ENCODE measurements around the gene ZMIZ2. TPM values are rescaled to one million over a fixed set of nuclear protein-coding genes. Genes with fewer than 3 reads are reported as not detected.
"Not testable (repeated sequence)": the region's sequence is repeated elsewhere in the genome, so short reads cannot be mapped to it uniquely, and the experiment has no call there.

ZMIZ2 gene
- total RNA-seq, 2 experiments from 2014 or later, result 77.8 to 80.7 TPM

GRCh38 chr7:44732971-44733370 is 15.7 kb upstream of the ZMIZ2 start:
- POLR2A ChIA-PET; H3K9me3 Mint-ChIP-seq (ENCODE audit: insufficient read depth); H3K36me3 Mint-ChIP-seq (ENCODE audit: low read depth); DNase-seq; H3K27ac Mint-ChIP-seq; H3K4me3 Mint-ChIP-seq; ATAC-seq; H3K27me3 Mint-ChIP-seq (ENCODE audit: low read depth): not testable (repeated sequence)
- CTCF ChIA-PET, result interaction anchor here (0.6 kb wide), 1 partner anchor 103 kb away, joined by 3 read pairs; no protein-coding TSS in a partner anchor
- H3K4me1 Mint-ChIP-seq (ENCODE audit: low read depth), result peaks cover 12% of the 10 kb centered on the region

GRCh38 chr7:44733708-44734481 is 14.8 kb upstream of the ZMIZ2 start:
- H3K27ac Mint-ChIP-seq, result no peak overlapping the region
- DNase-seq (no peak), ATAC-seq (no peak)
- no peaks in the 10 kb centered on the region for H3K36me3 Mint-ChIP-seq (ENCODE audit: low read depth)
- CTCF ChIA-PET, result interaction anchor here (1.5 to 1.9 kb wide), 2 partner anchors 16 to 199 kb away, joined by 3 to 6 read pairs; no protein-coding TSS in a partner anchor
- H3K4me1 Mint-ChIP-seq (ENCODE audit: low read depth), result peaks cover 12% of the 10 kb centered on the region
- no peaks in the 10 kb centered on the region for H3K27me3 Mint-ChIP-seq (ENCODE audit: low read depth)
- no peaks in the 10 kb centered on the region for H3K9me3 Mint-ChIP-seq (ENCODE audit: insufficient read depth)
- POLR2A ChIA-PET, result no interaction called here
- H3K4me3 Mint-ChIP-seq, result no peak overlapping the region

- Mint-ChIP-seq H3K27me3 (ENCODE audit: low read depth) (no peaks in the 10 kb centered on the region), H3K4me3 (no peak overlapping the region), H3K9me3 (ENCODE audit: insufficient read depth) (no peaks in the 10 kb centered on the region), H3K27ac (no peak overlapping the region), H3K36me3 (ENCODE audit: low read depth) (no peaks in the 10 kb centered on the region), H3K4me1 (ENCODE audit: low read depth) (peaks cover 12% of the 10 kb centered on the region)
- ChIA-PET POLR2A (interaction anchor here (1.1 kb wide), 1 partner anchor 14 kb away, joined by 3 read pairs; no protein-coding TSS in a partner anchor), CTCF (interaction anchor here (1.0 to 1.9 kb wide), 3 partner anchors 9 to 201 kb away, joined by 3 to 6 read pairs (median 4); no protein-coding TSS in a partner anchor)
- ATAC-seq (peak; percentile 52), DNase-seq (peak; percentile 43)
Observed at GRCh38 chr7:44735403-44736165, 13.1 kb upstream of the ZMIZ2 start.

GRCh38 chr7:44736896-44737295 is 11.8 kb upstream of the ZMIZ2 start:
- H3K27ac Mint-ChIP-seq, result no peak overlapping the region
- DNase-seq, result no peak
- no peak for ATAC-seq
- ChIA-PET CTCF (no interaction called here), POLR2A (interaction anchor here (0.8 kb wide), 1 partner anchor 107 kb away, joined by 3 read pairs; no protein-coding TSS in a partner anchor)
- no peak overlapping the region for H3K4me3 Mint-ChIP-seq
- H3K36me3 Mint-ChIP-seq (ENCODE audit: low read depth), result no peaks in the 10 kb centered on the region
- no peaks in the 10 kb centered on the region for H3K9me3 Mint-ChIP-seq (ENCODE audit: insufficient read depth)
- no peaks in the 10 kb centered on the region for H3K27me3 Mint-ChIP-seq (ENCODE audit: low read depth)
- H3K4me1 Mint-ChIP-seq (ENCODE audit: low read depth), result peaks cover 12% of the 10 kb centered on the region

- H3K4me3 Mint-ChIP-seq, result no peak overlapping the region
- no peaks in the 10 kb centered on the region for H3K9me3 Mint-ChIP-seq (ENCODE audit: insufficient read depth)
- peaks cover 18% of the 10 kb centered on the region for H3K4me1 Mint-ChIP-seq (ENCODE audit: low read depth)
- ATAC-seq (no peak), DNase-seq (no peak)
- no peak overlapping the region for H3K27ac Mint-ChIP-seq
- H3K27me3 Mint-ChIP-seq (ENCODE audit: low read depth), result no peaks in the 10 kb centered on the region
- H3K36me3 Mint-ChIP-seq (ENCODE audit: low read depth), result no peaks in the 10 kb centered on the region
- CTCF ChIA-PET, result no interaction called here
- POLR2A ChIA-PET, result no interaction called here
Observed at GRCh38 chr7:44738051-44738723, 10.5 kb upstream of the ZMIZ2 start.

- Mint-ChIP-seq H3K27me3 (ENCODE audit: low read depth) (no peaks in the 10 kb centered on the region), H3K4me1 (ENCODE audit: low read depth) (peaks cover 21% of the 10 kb centered on the region), H3K27ac (no peak overlapping the region), H3K9me3 (ENCODE audit: insufficient read depth) (no peaks in the 10 kb centered on the region), H3K4me3 (no peak overlapping the region), H3K36me3 (ENCODE audit: low read depth) (no peaks in the 10 kb centered on the region)
- DNase-seq (no peak), ATAC-seq (no peak)
- POLR2A ChIA-PET, result interaction anchor here (0.9 kb wide), 1 partner anchor 10 kb away, joined by 3 read pairs; no protein-coding TSS in a partner anchor
- CTCF ChIA-PET, result interaction anchor here (0.6 to 1.3 kb wide), 2 partner anchors 98 to 151 kb away, joined by 3 read pairs; no protein-coding TSS in a partner anchor
Observed at GRCh38 chr7:44738876-44739665, 9.6 kb upstream of the ZMIZ2 start.

- Mint-ChIP-seq H3K27me3 (ENCODE audit: low read depth) (no peaks in the 10 kb centered on the region), H3K27ac (no peak overlapping the region), H3K9me3 (ENCODE audit: insufficient read depth) (no peaks in the 10 kb centered on the region), H3K36me3 (ENCODE audit: low read depth) (no peaks in the 10 kb centered on the region), H3K4me3 (no peak overlapping the region), H3K4me1 (ENCODE audit: low read depth) (peaks cover 18% of the 10 kb centered on the region)
- ChIA-PET CTCF (interaction anchor here (1.3 kb wide), 1 partner anchor 152 kb away, joined by 3 read pairs; no protein-coding TSS in a partner anchor), POLR2A (no interaction called here)
- ATAC-seq (no peak), DNase-seq (no peak)
Observed at GRCh38 chr7:44740055-44740454, 8.6 kb upstream of the ZMIZ2 start.

GRCh38 chr7:44743750-44744149 is 4.9 kb upstream of the ZMIZ2 start:
- POLR2A ChIA-PET, result no interaction called here

GRCh38 chr7:44748948-44749731 is 493 bp downstream of the ZMIZ2 start:
- DNase-seq, result peak; percentile 36
- Mint-ChIP-seq H3K9me3 (ENCODE audit: insufficient read depth) (no peaks in the 10 kb centered on the region), H3K4me3 (peak overlapping the region; percentile 74), H3K27ac (peak overlapping the region; percentile 74), H3K4me1 (ENCODE audit: low read depth) (peaks cover 34% of the 10 kb centered on the region), H3K27me3 (ENCODE audit: low read depth) (no peaks in the 10 kb centered on the region), H3K36me3 (ENCODE audit: low read depth) (peaks cover 13% of the 10 kb centered on the region)
- CTCF ChIA-PET, result interaction anchor here (0.7 to 2.3 kb wide), 5 partner anchors 14 to 167 kb away, joined by 3 to 6 read pairs (median 4); partner anchors contain the start of gene TMED4
- POLR2A ChIA-PET, result interaction anchor here (0.6 to 3.3 kb wide), 8 partner anchors 10 to 143 kb away, joined by 3 to 16 read pairs (median 4); partner anchors contain the start of genes H2AZ2, OGDH and PPIA
- peak; percentile 9 for ATAC-seq

More at GRCh38 chr7:44743750-44744149, 4.9 kb upstream of the ZMIZ2 start:
- Mint-ChIP-seq H3K4me3 (no peak overlapping the region), H3K4me1 (ENCODE audit: low read depth) (peaks cover 17% of the 10 kb centered on the region), H3K27me3 (ENCODE audit: low read depth) (no peaks in the 10 kb centered on the region), H3K27ac (no peak overlapping the region), H3K36me3 (ENCODE audit: low read depth) (no peaks in the 10 kb centered on the region), H3K9me3 (ENCODE audit: insufficient read depth) (no peaks in the 10 kb centered on the region)
- ATAC-seq (no peak), DNase-seq (no peak)
- CTCF ChIA-PET, result no interaction called here

GRCh38 chr7:44749992-44750391 is 1.3 kb downstream of the ZMIZ2 start:
- H3K4me3 Mint-ChIP-seq, result peak overlapping the region; percentile 74
- H3K27ac Mint-ChIP-seq, result peak overlapping the region; percentile 74
- H3K4me1 Mint-ChIP-seq (ENCODE audit: low read depth), result peaks cover 39% of the 10 kb centered on the region
- no peaks in the 10 kb centered on the region for H3K9me3 Mint-ChIP-seq (ENCODE audit: insufficient read depth)
- peaks cover 13% of the 10 kb centered on the region for H3K36me3 Mint-ChIP-seq (ENCODE audit: low read depth)
- no peaks in the 10 kb centered on the region for H3K27me3 Mint-ChIP-seq (ENCODE audit: low read depth)
- ChIA-PET CTCF (interaction anchor here (1.2 to 2.3 kb wide), 4 partner anchors 15 to 162 kb away, joined by 3 to 6 read pairs (median 6); no protein-coding TSS in a partner anchor), POLR2A (interaction anchor here (0.5 to 3.3 kb wide), 12 partner anchors 14 to 224 kb away, joined by 3 to 16 read pairs (median 4); partner anchors contain the start of genes DDX56, H2AZ2, OGDH and PPIA)
- DNase-seq, result no peak
- no peak for ATAC-seq
